ENCODE measurements around the gene SUPT3H.

DNA sequence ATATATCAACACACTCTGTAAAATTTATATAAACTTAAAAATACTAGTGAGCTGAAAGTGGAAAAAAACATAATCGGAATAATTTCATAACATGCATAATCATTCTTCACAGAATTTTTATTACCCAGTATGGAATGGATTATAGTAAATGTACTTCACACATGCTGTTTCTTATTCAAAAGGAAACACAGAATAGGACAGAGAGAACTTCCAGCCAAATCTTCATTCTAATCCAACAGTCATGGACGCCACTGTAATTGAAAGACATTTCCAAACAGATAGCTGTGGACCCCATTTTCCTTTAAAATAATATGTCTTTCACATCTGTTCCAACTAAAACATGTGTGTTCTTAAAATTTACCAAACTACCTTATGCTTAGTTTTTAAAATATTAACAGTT lies 176.2 kb downstream of the SUPT3H start:
- TF ChIP-seq CTCF (IDR thresholded peaks at IDR 0.05) (no peak), POLR2A (IDR thresholded peaks at IDR 0.05) (no peak)

Measured in right lobe of liver (tissue), 4 donors.